ENCODE measurements around the gene CCDC183.
"Not testable (repeated sequence)": the region's sequence is repeated elsewhere in the genome, so short reads cannot be mapped to it uniquely, and the experiment has no call there.

CCDC183 gene

DNA sequence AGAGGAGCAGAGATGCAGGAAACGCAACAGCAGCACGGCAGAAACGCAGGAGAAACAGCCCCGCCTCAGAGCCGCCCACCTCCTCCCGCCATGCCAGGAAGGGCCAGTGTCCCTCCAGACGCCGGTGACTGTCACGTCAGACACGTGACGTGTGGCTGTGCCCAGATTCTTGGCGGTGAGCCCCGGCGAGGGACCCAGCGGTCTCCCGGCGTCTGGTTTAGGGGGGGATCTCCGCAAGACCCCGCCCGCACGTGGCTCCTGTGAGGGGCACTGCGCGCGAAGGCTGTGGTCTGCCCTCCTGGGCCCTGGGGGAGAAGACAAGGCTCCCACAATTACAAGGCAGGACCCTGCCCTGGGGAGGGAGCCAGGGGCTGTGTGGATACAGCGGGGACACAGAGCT lies 35.7 kb upstream of the CCDC183 start:
- Histone ChIP-seq H3K9me3 (ENCODE audit: control insufficient read depth in 1 of 2, low read length in 2 of 2) (peaks cover 0 to 3% of the 10 kb centered on the region in 2 donors), H3K4me3 (ENCODE audit: low read depth in 1 of 2, low read length in 2 of 2) (no peak overlapping the region), H3K27me3 (ENCODE audit: control insufficient read depth in 1 of 2, insufficient read depth in 2 of 2, low read length in 2 of 2) (peaks cover 0 to 16% of the 10 kb centered on the region in 2 donors), H3K27ac (ENCODE audit: low read depth, low read length) (no peak overlapping the region), H3K9ac (ENCODE audit: low read depth in 1 of 2, low read length in 2 of 2) (no peak overlapping the region), H3K36me3 (ENCODE audit: control insufficient read depth in 1 of 2, insufficient read depth in 2 of 2, low read length in 2 of 2) (no peaks in the 10 kb centered on the region), H3K4me1 (ENCODE audit: control insufficient read depth in 1 of 2, insufficient read depth in 2 of 2, low read length in 2 of 2) (peaks cover 0 to 5% of the 10 kb centered on the region in 2 donors)

DNA sequence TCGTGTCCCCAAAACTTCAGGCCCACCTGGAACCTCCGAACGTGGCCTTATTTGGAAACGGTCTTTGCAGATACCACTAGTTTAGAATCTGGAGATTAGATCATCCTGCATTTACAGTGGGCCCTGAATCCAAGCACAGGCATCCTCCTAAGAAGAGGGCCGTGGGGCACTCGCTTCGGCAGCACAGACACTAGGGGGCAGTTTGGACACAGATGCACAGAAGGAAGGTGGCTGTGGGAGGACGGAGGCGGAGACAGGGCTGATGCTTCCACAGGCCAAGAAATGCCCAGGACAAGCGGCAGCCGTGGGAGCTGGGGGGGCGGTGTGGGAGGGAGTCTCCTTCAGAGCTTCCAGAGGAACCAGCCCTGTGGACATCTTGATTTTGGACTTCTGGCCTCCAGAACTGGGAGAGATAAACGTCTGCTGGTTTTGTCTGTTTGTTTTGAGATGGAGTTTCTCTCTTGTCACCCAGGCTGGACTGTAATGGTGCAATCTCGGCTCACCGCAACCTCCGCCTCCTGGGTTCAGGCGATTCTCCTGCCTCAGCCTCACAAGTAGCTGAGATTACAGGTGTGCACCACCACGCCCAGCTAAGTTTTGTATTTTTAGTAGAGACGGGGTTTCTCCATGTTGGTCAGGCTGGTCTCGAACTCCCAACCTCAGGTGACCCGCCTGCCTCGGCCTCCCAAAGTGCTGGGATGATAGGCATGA lies 35.1 kb upstream of the CCDC183 start:
- H3K9ac ChIP-seq (ENCODE audit: low read depth in 1 of 2, low read length in 2 of 2); H3K9me3 ChIP-seq (ENCODE audit: control insufficient read depth in 1 of 2, low read length in 2 of 2); H3K36me3 ChIP-seq (ENCODE audit: control insufficient read depth in 1 of 2, insufficient read depth in 2 of 2, low read length in 2 of 2); H3K4me1 ChIP-seq (ENCODE audit: control insufficient read depth in 1 of 2, insufficient read depth in 2 of 2, low read length in 2 of 2); H3K27ac ChIP-seq (ENCODE audit: low read depth, low read length); H3K4me3 ChIP-seq (ENCODE audit: low read depth in 1 of 2, low read length in 2 of 2): not testable (repeated sequence)
- peaks cover 0 to 16% of the 10 kb centered on the region in 2 donors for H3K27me3 ChIP-seq (ENCODE audit: control insufficient read depth in 1 of 2, insufficient read depth in 2 of 2, low read length in 2 of 2)

DNA sequence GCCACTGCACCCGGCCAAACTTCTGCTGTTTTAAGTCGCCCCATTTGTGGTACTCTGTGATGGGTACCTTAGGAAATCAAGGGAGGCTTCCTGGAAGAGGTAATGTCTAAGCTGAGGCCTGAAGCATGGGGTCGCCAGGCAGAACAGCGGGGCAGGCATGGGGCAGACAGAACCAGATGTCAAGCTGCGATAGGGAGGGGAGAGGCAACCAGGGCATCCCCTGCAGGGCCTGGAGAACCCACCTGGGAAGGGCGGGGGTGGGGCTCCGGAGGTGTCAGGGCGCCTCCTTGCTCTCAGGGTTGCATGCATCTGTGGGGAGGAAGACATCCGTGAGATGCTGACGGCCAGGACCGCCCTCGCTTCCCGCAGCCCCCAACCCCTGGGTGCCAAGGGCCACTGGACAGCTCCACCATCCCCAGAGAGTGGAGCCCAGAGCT lies 34.6 kb upstream of the CCDC183 start:
- Histone ChIP-seq H3K36me3 (ENCODE audit: control insufficient read depth in 1 of 2, insufficient read depth in 2 of 2, low read length in 2 of 2) (no peaks in the 10 kb centered on the region), H3K4me3 (ENCODE audit: low read depth in 1 of 2, low read length in 2 of 2) (no peak overlapping the region), H3K27me3 (ENCODE audit: control insufficient read depth in 1 of 2, insufficient read depth in 2 of 2, low read length in 2 of 2) (peaks cover 0 to 16% of the 10 kb centered on the region in 2 donors), H3K4me1 (ENCODE audit: control insufficient read depth in 1 of 2, insufficient read depth in 2 of 2, low read length in 2 of 2) (peaks cover 0 to 5% of the 10 kb centered on the region in 2 donors), H3K9ac (ENCODE audit: low read depth in 1 of 2, low read length in 2 of 2) (no peak overlapping the region), H3K27ac (ENCODE audit: low read depth, low read length) (no peak overlapping the region), H3K9me3 (ENCODE audit: control insufficient read depth in 1 of 2, low read length in 2 of 2) (no peaks in the 10 kb centered on the region)

DNA sequence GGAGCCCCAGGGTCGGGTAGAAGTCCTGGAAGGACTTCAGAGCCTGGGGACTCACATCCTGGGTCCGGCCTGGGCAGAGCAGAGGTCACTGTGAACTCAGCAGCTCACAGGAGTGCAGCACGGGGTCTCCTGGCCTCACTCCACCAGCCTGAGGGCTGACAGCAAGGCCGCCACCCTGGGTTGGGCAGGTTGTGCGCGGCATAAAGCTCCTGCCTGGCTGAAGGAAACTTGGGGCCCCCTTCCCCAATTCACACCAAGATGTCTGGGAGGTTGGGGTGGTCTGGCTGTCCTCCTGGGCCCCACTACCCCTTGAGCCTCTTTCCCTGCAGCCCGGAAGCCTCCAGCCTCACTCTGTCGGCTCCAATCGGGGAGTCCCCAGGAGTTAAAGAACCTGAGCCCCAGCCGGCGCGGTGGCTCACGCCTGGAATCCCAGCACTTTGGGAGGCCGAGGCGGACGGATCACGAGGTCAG lies 33.9 kb upstream of the CCDC183 start:
- no peaks in the 10 kb centered on the region for H3K9me3 ChIP-seq (ENCODE audit: control insufficient read depth in 1 of 2, low read length in 2 of 2)
- no peak overlapping the region for H3K9ac ChIP-seq (ENCODE audit: low read depth in 1 of 2, low read length in 2 of 2)
- H3K4me3 ChIP-seq (ENCODE audit: low read depth in 1 of 2, low read length in 2 of 2), result no peak overlapping the region
- H3K27me3 ChIP-seq (ENCODE audit: control insufficient read depth in 1 of 2, insufficient read depth in 2 of 2, low read length in 2 of 2), result peaks cover 0 to 16% of the 10 kb centered on the region in 2 donors
- no peak overlapping the region for H3K27ac ChIP-seq (ENCODE audit: low read depth, low read length)
- peaks cover 0 to 5% of the 10 kb centered on the region in 2 donors for H3K4me1 ChIP-seq (ENCODE audit: control insufficient read depth in 1 of 2, insufficient read depth in 2 of 2, low read length in 2 of 2)
- no peaks in the 10 kb centered on the region for H3K36me3 ChIP-seq (ENCODE audit: control insufficient read depth in 1 of 2, insufficient read depth in 2 of 2, low read length in 2 of 2)

DNA sequence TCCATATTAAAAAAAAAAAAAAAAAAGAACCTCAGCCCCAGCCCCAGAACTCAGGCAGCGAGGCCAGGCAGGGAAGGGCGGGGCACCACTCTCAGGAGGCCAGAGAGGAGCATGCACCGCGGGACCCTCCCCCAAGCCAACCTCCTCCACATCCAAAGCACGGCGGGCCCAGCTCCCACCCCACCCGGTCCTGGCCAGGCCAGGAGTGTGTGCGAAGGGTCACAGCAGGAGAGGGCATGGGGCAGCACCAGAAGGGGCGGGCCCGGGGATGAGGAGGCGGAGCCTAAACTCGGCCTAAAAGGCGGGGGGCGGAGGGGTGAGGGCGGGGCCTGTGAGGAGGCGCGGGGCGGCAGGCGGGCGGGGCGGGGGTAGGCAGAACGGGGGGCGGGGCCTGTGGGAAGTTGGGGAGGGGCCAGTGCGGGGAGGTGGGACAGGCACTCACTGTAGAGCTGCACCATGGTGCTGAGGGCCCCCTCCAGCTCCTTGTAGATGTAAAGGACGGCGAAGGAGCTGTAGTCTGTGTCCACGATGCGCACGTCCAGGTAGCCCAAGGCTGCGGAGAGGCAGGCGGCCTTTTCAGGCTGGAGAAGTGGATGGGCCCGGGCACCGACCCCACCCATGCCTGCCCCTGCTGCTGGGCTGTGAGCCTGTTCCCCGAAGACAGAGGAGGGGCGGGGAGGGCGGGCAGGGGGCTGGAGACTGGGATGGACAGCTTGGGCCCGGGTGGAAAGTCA lies 33.1 kb upstream of the CCDC183 start:
- H3K27me3 ChIP-seq (ENCODE audit: control insufficient read depth in 1 of 2, insufficient read depth in 2 of 2, low read length in 2 of 2), result peaks cover 5 to 22% of the 10 kb centered on the region in 2 donors
- no peak overlapping the region for H3K9ac ChIP-seq (ENCODE audit: low read depth in 1 of 2, low read length in 2 of 2)
- H3K4me1 ChIP-seq (ENCODE audit: control insufficient read depth in 1 of 2, insufficient read depth in 2 of 2, low read length in 2 of 2), result peaks cover 0 to 5% of the 10 kb centered on the region in 2 donors
- no peaks in the 10 kb centered on the region for H3K9me3 ChIP-seq (ENCODE audit: control insufficient read depth in 1 of 2, low read length in 2 of 2)
- H3K27ac ChIP-seq (ENCODE audit: low read depth, low read length), result no peak overlapping the region
- no peaks in the 10 kb centered on the region for H3K36me3 ChIP-seq (ENCODE audit: control insufficient read depth in 1 of 2, insufficient read depth in 2 of 2, low read length in 2 of 2)
- no peak overlapping the region for H3K4me3 ChIP-seq (ENCODE audit: low read depth in 1 of 2, low read length in 2 of 2)

GRCh38 chr9:136763649-136764035 lies 32.5 kb upstream of the CCDC183 start:
- peaks cover 6 to 23% of the 10 kb centered on the region in 2 donors for H3K27me3 ChIP-seq (ENCODE audit: control insufficient read depth in 1 of 2, insufficient read depth in 2 of 2, low read length in 2 of 2)
- H3K9ac ChIP-seq (ENCODE audit: low read depth in 1 of 2, low read length in 2 of 2), result no peak overlapping the region
- no peak overlapping the region for H3K27ac ChIP-seq (ENCODE audit: low read depth, low read length)
- no peaks in the 10 kb centered on the region for H3K9me3 ChIP-seq (ENCODE audit: control insufficient read depth in 1 of 2, low read length in 2 of 2)
- H3K4me3 ChIP-seq (ENCODE audit: low read depth in 1 of 2, low read length in 2 of 2), result no peak overlapping the region
- peaks cover 0 to 5% of the 10 kb centered on the region in 2 donors for H3K4me1 ChIP-seq (ENCODE audit: control insufficient read depth in 1 of 2, insufficient read depth in 2 of 2, low read length in 2 of 2)
- no peaks in the 10 kb centered on the region for H3K36me3 ChIP-seq (ENCODE audit: control insufficient read depth in 1 of 2, insufficient read depth in 2 of 2, low read length in 2 of 2)

DNA sequence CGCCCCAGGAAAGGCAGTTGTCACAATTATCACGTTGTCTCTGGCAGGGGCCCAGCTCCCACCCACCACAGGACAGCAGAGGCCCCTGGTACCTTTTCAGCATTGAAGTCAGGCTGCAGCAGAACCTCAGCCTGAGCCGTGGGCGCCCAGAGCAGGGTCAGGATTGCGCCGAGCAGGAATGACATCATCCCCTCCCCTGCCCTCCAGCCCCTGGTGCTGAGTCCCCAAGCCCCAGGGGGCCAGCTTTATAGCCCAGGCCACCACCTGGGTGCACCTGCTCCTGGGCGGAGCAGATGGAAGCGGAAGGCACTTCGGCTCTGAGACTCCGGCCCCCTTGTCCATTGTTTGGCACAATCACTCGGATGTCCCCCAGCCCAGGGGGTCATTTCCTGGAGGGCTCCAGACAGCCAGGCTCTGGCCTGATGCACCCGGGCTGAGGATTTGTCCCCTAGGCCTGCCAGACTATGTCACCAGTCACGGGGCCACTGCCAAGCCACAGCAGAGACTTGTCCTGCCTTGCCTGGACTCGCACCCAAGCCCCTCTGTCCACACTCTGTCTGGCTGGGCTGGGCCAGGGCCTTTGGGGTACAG lies 31.7 kb upstream of the CCDC183 start, which contains the start of gene LCN15:
TSS of gene LCN15 (minus strand) at position 218 of the 591 bp plus-strand sequence. CDS start at position 188, 30 bp downstream.
- Histone ChIP-seq H3K9ac (ENCODE audit: low read depth in 1 of 2, low read length in 2 of 2) (no peak within 1 kb of the TSS), H3K27ac (ENCODE audit: low read depth, low read length) (no peak within 1 kb of the TSS), H3K27me3 (ENCODE audit: control insufficient read depth in 1 of 2, insufficient read depth in 2 of 2, low read length in 2 of 2) (peaks cover 6 to 23% of the 10 kb centered on the region in 2 donors)

DNA sequence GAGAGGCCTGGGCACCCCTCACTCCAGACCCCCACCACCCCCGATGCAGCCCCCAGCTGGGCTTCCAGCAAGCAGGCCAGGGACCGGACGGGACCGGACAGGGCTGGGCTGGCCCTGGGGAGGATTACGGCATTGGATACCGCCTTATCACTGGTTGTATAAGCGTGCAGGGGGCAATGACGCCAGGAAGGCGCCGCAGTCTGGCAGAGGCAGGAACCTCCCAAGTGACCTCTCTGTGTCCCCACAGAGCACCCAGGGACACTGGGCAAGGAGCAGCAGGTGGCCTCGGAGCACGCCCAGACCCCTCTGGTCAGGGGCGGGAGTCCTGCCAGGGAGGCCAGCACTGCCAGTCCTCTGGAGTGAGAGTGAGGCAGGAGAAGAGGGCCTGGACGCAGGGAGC lies 31.1 kb upstream of the CCDC183 start:
- Histone ChIP-seq H3K4me1 (ENCODE audit: control insufficient read depth in 1 of 2, insufficient read depth in 2 of 2, low read length in 2 of 2) (peaks cover 0 to 5% of the 10 kb centered on the region in 2 donors), H3K27ac (ENCODE audit: low read depth, low read length) (no peak overlapping the region), H3K36me3 (ENCODE audit: control insufficient read depth in 1 of 2, insufficient read depth in 2 of 2, low read length in 2 of 2) (no peaks in the 10 kb centered on the region), H3K9ac (ENCODE audit: low read depth in 1 of 2, low read length in 2 of 2) (no peak overlapping the region), H3K27me3 (ENCODE audit: control insufficient read depth in 1 of 2, insufficient read depth in 2 of 2, low read length in 2 of 2) (peaks cover 6 to 23% of the 10 kb centered on the region in 2 donors), H3K4me3 (ENCODE audit: low read depth in 1 of 2, low read length in 2 of 2) (no peak overlapping the region), H3K9me3 (ENCODE audit: control insufficient read depth in 1 of 2, low read length in 2 of 2) (no peaks in the 10 kb centered on the region)

More for the DNA sequence above, 31.7 kb upstream of the CCDC183 start, which contains the start of gene LCN15:
- H3K4me1 ChIP-seq (ENCODE audit: control insufficient read depth in 1 of 2, insufficient read depth in 2 of 2, low read length in 2 of 2), result peaks cover 0 to 5% of the 10 kb centered on the region in 2 donors
- no peaks in the 10 kb centered on the region for H3K36me3 ChIP-seq (ENCODE audit: control insufficient read depth in 1 of 2, insufficient read depth in 2 of 2, low read length in 2 of 2)
- no peak within 1 kb of the TSS for H3K4me3 ChIP-seq (ENCODE audit: low read depth in 1 of 2, low read length in 2 of 2)
- H3K9me3 ChIP-seq (ENCODE audit: control insufficient read depth in 1 of 2, low read length in 2 of 2), result no peaks in the 10 kb centered on the region

- not testable (repeated sequence) for H3K4me1 ChIP-seq (ENCODE audit: control insufficient read depth in 1 of 2, insufficient read depth in 2 of 2, low read length in 2 of 2); H3K9me3 ChIP-seq (ENCODE audit: control insufficient read depth in 1 of 2, low read length in 2 of 2); H3K27ac ChIP-seq (ENCODE audit: low read depth, low read length); H3K4me3 ChIP-seq (ENCODE audit: low read depth in 1 of 2, low read length in 2 of 2); H3K36me3 ChIP-seq (ENCODE audit: control insufficient read depth in 1 of 2, insufficient read depth in 2 of 2, low read length in 2 of 2); H3K9ac ChIP-seq (ENCODE audit: low read depth in 1 of 2, low read length in 2 of 2)
- H3K27me3 ChIP-seq (ENCODE audit: control insufficient read depth in 1 of 2, insufficient read depth in 2 of 2, low read length in 2 of 2), result peaks cover 6 to 19% of the 10 kb centered on the region in 2 donors
Observed at GRCh38 chr9:136765745-136766409, 30.3 kb upstream of the CCDC183 start.

Measured in duodenal mucosa (tissue), 2 donors.